Astrocyte (in vitro differentiated cells and primary cell): ENCODE measurements around the gene RHOBTB1. TPM values are rescaled to one million over a fixed set of nuclear protein-coding genes. Genes with fewer than 3 reads are reported as not detected.

Experiments
- DNase-seq: peaks from one replicate; pipeline ENCODE4 v3.0.0-alpha.2; 2010; ENCODE audit warnings: low read depth
- FAIRE-seq: peaks from 2 replicates; lab custom pipeline; 2011; peaks lifted over from hg19 to GRCh38; lab: Jason Lieb, UNC
- H2AFZ ChIP-seq: 2 replicates; pipeline ENCODE4 v1.6.0; 2012; ENCODE audit warnings: low read depth, low read length, inconsistent platforms
- H3K27ac ChIP-seq: 2 replicates; pipeline ENCODE4 v1.5.1; 2011; ENCODE audit warnings: low read depth, low read length, inconsistent platforms
- H3K27me3 ChIP-seq: 2 replicates; pipeline ENCODE4 v1.6.0; 2011; ENCODE audit warnings: low read length, inconsistent platforms; ENCODE audit not compliant: insufficient read depth
- H3K36me3 ChIP-seq: 2 replicates; pipeline ENCODE4 v1.5.1; 2011; ENCODE audit warnings: low read length, inconsistent platforms; ENCODE audit not compliant: insufficient read depth
- H3K4me1 ChIP-seq: 2 replicates; pipeline ENCODE4 v1.5.1; 2011; ENCODE audit warnings: low read length, inconsistent platforms; ENCODE audit not compliant: insufficient read depth
- H3K4me2 ChIP-seq: 2 replicates; pipeline ENCODE4 v1.6.0; 2012; ENCODE audit warnings: low read length, inconsistent platforms
- H3K4me3 ChIP-seq: 2 replicates; pipeline ENCODE4 v1.5.1; 2011; ENCODE audit warnings: low read depth, mild to moderate bottlenecking, low read length, inconsistent platforms; ENCODE audit not compliant: insufficient read depth
- H3K79me2 ChIP-seq: 2 replicates; pipeline ENCODE4 v1.6.0; 2012; ENCODE audit warnings: mild to moderate bottlenecking, low read length, inconsistent platforms; ENCODE audit not compliant: insufficient read depth
- H3K9ac ChIP-seq: 2 replicates; pipeline ENCODE4 v1.6.0; 2012; ENCODE audit warnings: mild to moderate bottlenecking, low read length, inconsistent platforms
- H3K9me3 ChIP-seq: 2 replicates; pipeline ENCODE4 v1.5.1; 2012; ENCODE audit warnings: low read depth, mild to moderate bottlenecking, low read length, inconsistent platforms; ENCODE audit not compliant: insufficient read depth
- H4K20me1 ChIP-seq: 2 replicates; pipeline ENCODE4 v1.6.0; 2012; ENCODE audit warnings: low read length, inconsistent platforms; ENCODE audit not compliant: insufficient read depth
- H3K27ac Mint-ChIP-seq: one replicate; pipeline ENCODE4 v1.8.0; 2021; ENCODE audit warnings: mild to moderate bottlenecking, mixed read lengths; ENCODE audit not compliant: unreplicated experiment
- H3K27me3 Mint-ChIP-seq: one replicate; pipeline ENCODE4 v1.8.0; 2021; ENCODE audit warnings: low read depth, mixed read lengths; ENCODE audit not compliant: unreplicated experiment
- H3K36me3 Mint-ChIP-seq: one replicate; pipeline ENCODE4 v1.8.0; 2021; ENCODE audit warnings: low read depth, mixed read lengths; ENCODE audit not compliant: unreplicated experiment
- H3K4me1 Mint-ChIP-seq: one replicate; pipeline ENCODE4 v1.8.0; 2021; ENCODE audit warnings: low read depth, mixed read lengths; ENCODE audit not compliant: unreplicated experiment
- H3K4me3 Mint-ChIP-seq: one replicate; pipeline ENCODE4 v1.8.0; 2021; ENCODE audit warnings: mild to moderate bottlenecking, moderate library complexity, mixed read lengths; ENCODE audit not compliant: unreplicated experiment
- H3K9me3 Mint-ChIP-seq: one replicate; pipeline ENCODE4 v1.8.0; 2021; ENCODE audit warnings: mild to moderate bottlenecking, mixed read lengths; ENCODE audit not compliant: unreplicated experiment
- CTCF ChIP-seq: IDR thresholded peaks from 2 replicates; pipeline ENCODE4 v1.5.1; 2011; ENCODE audit warnings: low read depth, mild to moderate bottlenecking, inconsistent platforms, low read length, moderate library complexity; ENCODE audit not compliant: insufficient read depth
- EZH2 ChIP-seq: IDR thresholded peaks from 2 replicates; pipeline ENCODE4 v1.6.1; 2012; ENCODE audit warnings: mild to moderate bottlenecking, low read length, inconsistent platforms; ENCODE audit not compliant: insufficient read depth
- total RNA-seq: library from RNA; stranded (reverse); gene quantifications from 2 replicates; pipeline ENCODE4 v1.2.1, GENCODE V29; 2021

Gene RHOBTB1
- total RNA-seq, 1 donor from 2014 or later, result 46.5 TPM

- H3K27ac Mint-ChIP-seq, result no peak overlapping the region
- no peaks in the 10 kb centered on the region for H3K4me1 Mint-ChIP-seq
- no peak overlapping the region for H3K4me3 Mint-ChIP-seq
- Histone ChIP-seq H3K27ac (no peak overlapping the region), H3K27me3 (no peaks in the 10 kb centered on the region), H3K79me2 (no peaks in the 10 kb centered on the region), H3K9me3 (no peaks in the 10 kb centered on the region), H2AFZ (no peak overlapping the region), H4K20me1 (no peaks in the 10 kb centered on the region), H3K9ac (no peak overlapping the region), H3K4me1 (no peaks in the 10 kb centered on the region), H3K4me3 (no peak overlapping the region), H3K36me3 (no peaks in the 10 kb centered on the region), H3K4me2 (no peak overlapping the region)
- TF ChIP-seq CTCF, result no peak
- no peak for TF ChIP-seq EZH2
- no peak for FAIRE-seq
- no peaks in the 10 kb centered on the region for H3K9me3 Mint-ChIP-seq
- no peaks in the 10 kb centered on the region for H3K27me3 Mint-ChIP-seq
- peaks cover 35% of the 10 kb centered on the region for H3K36me3 Mint-ChIP-seq
- DNase-seq, result no peak
Measured at GRCh38 chr10:60869652-60870415, 74.2 kb downstream of the RHOBTB1 start.

DNA sequence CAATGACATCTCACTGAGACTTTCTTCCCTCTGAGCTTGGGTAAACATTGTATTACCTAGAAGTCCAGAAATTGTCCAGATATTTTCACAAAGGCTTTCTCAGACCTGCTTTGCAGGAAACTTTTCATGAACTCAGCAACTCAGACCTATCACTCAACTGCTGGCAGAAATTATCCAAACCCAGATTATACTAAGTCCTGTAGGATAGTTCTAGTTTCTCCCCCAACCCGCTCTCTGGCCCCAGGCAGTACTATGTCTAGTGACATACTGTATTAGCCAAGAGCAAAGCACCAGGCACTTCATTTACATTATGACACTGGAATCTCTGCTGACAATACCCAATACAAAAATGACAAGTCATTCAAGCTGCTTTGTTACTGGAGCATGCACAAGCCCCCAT, 75.0 kb downstream of the RHOBTB1 start:
- Histone ChIP-seq H3K27ac (no peak overlapping the region), H2AFZ (no peak overlapping the region), H3K36me3 (no peaks in the 10 kb centered on the region), H3K4me1 (no peaks in the 10 kb centered on the region), H3K79me2 (no peaks in the 10 kb centered on the region), H3K4me2 (no peak overlapping the region), H3K4me3 (no peak overlapping the region), H3K27me3 (no peaks in the 10 kb centered on the region), H3K9me3 (no peaks in the 10 kb centered on the region), H4K20me1 (no peaks in the 10 kb centered on the region), H3K9ac (no peak overlapping the region)
- Mint-ChIP-seq H3K27ac (no peak overlapping the region), H3K27me3 (no peaks in the 10 kb centered on the region), H3K4me1 (peaks cover 3% of the 10 kb centered on the region), H3K9me3 (no peaks in the 10 kb centered on the region), H3K36me3 (peaks cover 31% of the 10 kb centered on the region), H3K4me3 (no peak overlapping the region)
- no peak for TF ChIP-seq CTCF
- no peak for TF ChIP-seq EZH2
- DNase-seq (no peak), FAIRE-seq (no peak)

DNA sequence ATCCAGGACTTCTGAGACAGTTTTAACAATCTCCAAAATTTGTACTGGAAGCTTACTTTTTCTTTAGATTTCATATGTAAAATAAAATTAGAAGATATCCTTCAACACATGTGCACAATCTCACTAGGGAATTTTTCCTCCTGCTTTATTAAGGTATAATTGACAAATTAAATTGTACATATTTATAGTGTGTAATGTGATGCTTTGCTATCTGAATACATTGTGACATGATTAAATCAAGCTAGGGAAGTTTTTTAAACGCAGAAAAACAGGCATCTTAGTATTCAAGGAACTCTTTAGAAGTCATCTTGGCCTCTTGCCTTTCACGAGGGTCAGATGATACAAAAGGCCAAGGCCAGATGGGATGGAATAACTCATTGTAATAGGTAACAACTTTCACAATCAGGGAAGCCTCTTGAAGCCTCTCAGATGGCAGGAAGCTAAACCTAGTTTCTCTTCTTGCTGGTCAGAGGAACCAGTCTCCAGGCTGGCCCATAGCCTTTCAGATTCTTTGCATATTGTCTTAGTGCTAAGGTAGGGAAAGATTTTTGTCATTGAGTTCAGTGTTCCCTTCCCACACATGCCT, 78.7 kb downstream of the RHOBTB1 start:
- Histone ChIP-seq H3K27me3 (no peaks in the 10 kb centered on the region), H2AFZ (no peak overlapping the region), H3K4me3 (no peak overlapping the region), H3K9ac (no peak overlapping the region), H4K20me1 (no peaks in the 10 kb centered on the region), H3K9me3 (no peaks in the 10 kb centered on the region), H3K4me1 (no peaks in the 10 kb centered on the region), H3K36me3 (no peaks in the 10 kb centered on the region), H3K79me2 (no peaks in the 10 kb centered on the region), H3K4me2 (no peak overlapping the region), H3K27ac (no peak overlapping the region)
- Mint-ChIP-seq H3K4me3 (no peak overlapping the region), H3K36me3 (peaks cover 12% of the 10 kb centered on the region), H3K4me1 (peaks cover 3% of the 10 kb centered on the region), H3K27ac (no peak overlapping the region), H3K9me3 (no peaks in the 10 kb centered on the region), H3K27me3 (no peaks in the 10 kb centered on the region)
- DNase-seq (no peak), FAIRE-seq (no peak)
- TF ChIP-seq EZH2 (no peak), CTCF (no peak)
